Hepatocyte (in vitro differentiated cells): ENCODE results near the gene EPB41L4B. TPM values are rescaled to one million over a fixed set of nuclear protein-coding genes. Genes with fewer than 3 reads are reported as not detected.
A peak's percentile ranks its signal among the peaks of the same experiment; 100 is the strongest.

Experiments used
- DNase-seq: peaks from one replicate; pipeline ENCODE4 v3.0.0-alpha.2; 2016; ENCODE audit warnings: low spot score
- H2AFZ ChIP-seq: fragments of 200-600 bp; sonication (generic); 2 replicates; pipeline ENCODE4 v1.6.0; 2016; ENCODE audit warnings: antibody characterized with exemption, mild to moderate bottlenecking
- H3K27ac ChIP-seq: fragments of 200-600 bp; sonication (generic); 2 replicates; pipeline ENCODE4 v1.5.1; 2016; ENCODE audit warnings: mild to moderate bottlenecking
- H3K27me3 ChIP-seq: fragments of 200-600 bp; sonication (generic); 2 replicates; pipeline ENCODE4 v1.6.1; 2016
- H3K36me3 ChIP-seq: fragments of 200-600 bp; sonication (generic); replicated peaks from 2 replicates; pipeline ENCODE4 v1.5.1; 2016; ENCODE audit warnings: low read depth; ENCODE audit not compliant: insufficient read depth
- H3K4me1 ChIP-seq: fragments of 200-600 bp; sonication (generic); 2 replicates; pipeline ENCODE4 v1.5.1; 2016; ENCODE audit warnings: mild to moderate bottlenecking, moderate library complexity; ENCODE audit not compliant: insufficient read depth
- H3K4me2 ChIP-seq: fragments of 200-600 bp; sonication (generic); 2 replicates; pipeline ENCODE4 v1.6.0; 2016
- H3K4me3 ChIP-seq: fragments of 200-600 bp; sonication (generic); 2 replicates; pipeline ENCODE4 v1.5.1; 2016; ENCODE audit warnings: mild to moderate bottlenecking
- H3K79me2 ChIP-seq: fragments of 200-600 bp; sonication (generic); 2 replicates; pipeline ENCODE4 v1.6.0; 2017; ENCODE audit warnings: mild to moderate bottlenecking
- H3K9me2 ChIP-seq: fragments of 200-600 bp; sonication (generic); replicated peaks from 2 replicates; pipeline ENCODE4 v1.6.0; 2017; ENCODE audit warnings: mild to moderate bottlenecking; ENCODE audit not compliant: insufficient read depth
- H3K9me3 ChIP-seq: fragments of 200-600 bp; sonication (generic); 2 replicates; pipeline ENCODE4 v1.5.1; 2016; ENCODE audit warnings: low read depth, mild to moderate bottlenecking
- H4K20me1 ChIP-seq: fragments of 200-600 bp; sonication (generic); 2 replicates; pipeline ENCODE4 v1.6.0; 2016; ENCODE audit warnings: mild to moderate bottlenecking; ENCODE audit not compliant: insufficient read depth, poor library complexity, severe bottlenecking
- CTCF ChIP-seq: fragments of 200-600 bp; sonication (generic); IDR thresholded peaks from 2 replicates; pipeline ENCODE4 v1.5.1; 2016; ENCODE audit warnings: antibody characterized with exemption, mild to moderate bottlenecking; ENCODE audit not compliant: poor library complexity
- EZH2 ChIP-seq: fragments of 200-600 bp; sonication (generic); IDR thresholded peaks from 2 replicates; pipeline ENCODE4 v1.6.1; 2016; ENCODE audit warnings: antibody characterized with exemption, mild to moderate bottlenecking, borderline replicate concordance
- EZH2phosphoT487 ChIP-seq: fragments of 200-600 bp; sonication (generic); IDR thresholded peaks from one replicate; pipeline ENCODE4 v1.6.1; 2018; ENCODE audit warnings: antibody characterized with exemption, mild to moderate bottlenecking, low read depth, moderate library complexity; ENCODE audit not compliant: unreplicated experiment, severe bottlenecking
- WGBS: methylation state at CpG from one replicate; pipeline ENCODE4 v1.1.6; 2016; ENCODE audit warnings: low lambda C conversion rate; ENCODE audit errors: missing lambda C conversion rate; 5-methylcytosine and 5-hydroxymethylcytosine counted together
- polyA plus RNA-seq: library from polyadenylated mRNA; unstranded; fragments of >200 nt; fragmentation: Nextera tagmentation; extraction: Ambion mirVana; gene quantifications from 2 replicates; pipeline ENCODE4 v1.2.1, GENCODE V29; 2016
- total RNA-seq: library from RNA; depleted of rRNA; stranded (reverse); fragments of >200 nt; gene quantifications from 2 replicates; pipeline ENCODE4 v1.2.3, GENCODE V29; 2014

The EPB41L4B gene
- total and polyA plus RNA-seq, 2 experiments from 2014 or later: 11.1 to 20.6 TPM

DNA sequence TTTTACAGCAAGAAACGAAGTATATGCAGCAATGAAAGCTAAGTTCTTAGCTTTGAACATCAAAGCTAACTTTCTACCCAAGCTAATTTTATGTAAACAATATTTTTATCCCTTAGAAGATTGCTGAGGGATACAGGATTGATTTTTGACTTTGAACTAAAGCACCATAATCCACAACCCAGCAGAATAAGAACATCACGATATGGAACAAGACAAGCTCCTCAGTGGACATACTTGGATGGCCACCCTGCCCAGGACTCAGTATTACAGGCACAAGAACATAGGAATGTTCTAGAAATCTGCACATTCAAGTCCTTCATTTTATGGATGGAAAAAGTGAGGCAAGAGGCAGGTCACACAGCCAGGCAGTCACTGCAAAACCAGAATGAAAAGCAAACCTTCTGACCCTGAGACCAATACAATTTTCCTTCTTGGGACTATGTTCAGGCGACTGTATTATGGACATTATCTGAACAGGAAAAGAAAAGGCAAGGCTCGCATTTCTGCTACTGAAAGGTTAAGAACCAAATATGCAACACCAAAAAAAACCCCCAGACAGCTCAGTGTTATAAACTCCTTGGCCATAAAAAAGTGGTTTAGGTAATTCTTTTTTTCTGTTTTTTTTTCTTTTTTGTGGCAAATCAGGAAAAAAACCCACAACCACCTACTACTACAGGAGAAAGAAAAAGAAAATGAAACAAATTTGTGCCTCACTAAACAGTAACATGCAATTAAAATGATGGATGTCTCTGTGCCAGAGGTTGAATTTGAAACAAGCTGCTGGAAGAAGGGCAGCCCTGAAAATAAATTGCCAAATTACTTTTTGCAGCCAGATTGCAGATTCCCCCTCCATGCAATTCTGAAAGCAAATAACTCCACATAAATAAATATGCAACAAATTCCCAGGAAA is 25.4 kb downstream of the EPB41L4B start:
- DNase-seq: no peak
- Histone ChIP-seq H3K27ac (peak overlapping the region; percentile 14), H3K4me3 (no peak overlapping the region), H3K36me3 (no peaks in the 10 kb centered on the region), H4K20me1 (no peaks in the 10 kb centered on the region), H3K4me1 (peaks cover 9% of the 10 kb centered on the region), H2AFZ (no peak overlapping the region), H3K9me2 (no peaks in the 10 kb centered on the region), H3K79me2 (peaks cover 47% of the 10 kb centered on the region), H3K27me3 (no peaks in the 10 kb centered on the region), H3K4me2 (peak overlapping the region; percentile 12), H3K9me3 (no peaks in the 10 kb centered on the region)
- 62% methylated on average over 4 of the region's 4 CpGs for WGBS
- TF ChIP-seq CTCF: no peak
- no peak for TF ChIP-seq EZH2phosphoT487
- TF ChIP-seq EZH2: no peak

DNA sequence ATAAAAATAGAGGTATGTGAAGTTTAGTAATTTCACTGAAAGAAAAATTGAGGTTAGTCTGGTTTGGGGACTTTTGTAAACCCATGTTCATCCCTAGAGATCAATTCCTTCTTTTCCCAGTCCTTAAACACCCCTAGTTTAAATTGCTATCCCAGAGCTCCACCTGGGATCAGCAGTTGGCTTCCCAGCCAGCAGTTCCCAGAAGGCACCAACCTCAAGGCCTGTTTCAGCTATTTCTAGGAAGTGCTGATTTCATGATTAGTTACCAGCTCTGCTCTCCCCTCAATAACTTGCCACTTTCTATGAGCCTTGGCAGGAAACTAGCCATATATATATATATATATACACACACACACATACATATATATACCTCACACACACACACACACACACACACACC is 30.5 kb downstream of the EPB41L4B start:
- H4K20me1 ChIP-seq: no peaks in the 10 kb centered on the region
- no peak for TF ChIP-seq EZH2phosphoT487
- no peak for TF ChIP-seq CTCF
- no peak for TF ChIP-seq EZH2

GRCh38 chr9:109289931-109290330 is 30.9 kb downstream of the EPB41L4B start:
- no peak for TF ChIP-seq EZH2phosphoT487
- Histone ChIP-seq H3K4me1 (no peaks in the 10 kb centered on the region), H4K20me1 (no peaks in the 10 kb centered on the region), H2AFZ (no peak overlapping the region), H3K9me2 (no peaks in the 10 kb centered on the region), H3K36me3 (no peaks in the 10 kb centered on the region), H3K4me3 (no peak overlapping the region), H3K27me3 (no peaks in the 10 kb centered on the region), H3K9me3 (no peaks in the 10 kb centered on the region), H3K4me2 (no peak overlapping the region), H3K79me2 (peaks cover 21% of the 10 kb centered on the region), H3K27ac (no peak overlapping the region)
- no peak for DNase-seq
- 87% methylated on average over 8 of the region's 8 CpGs for WGBS

More for the DNA sequence above, 30.5 kb downstream of the EPB41L4B start:
- no peaks in the 10 kb centered on the region for H3K9me2 ChIP-seq
- no peak overlapping the region for H3K27ac ChIP-seq
- H3K4me2 ChIP-seq: no peak overlapping the region
- H3K9me3 ChIP-seq: no peaks in the 10 kb centered on the region
- peaks cover 3% of the 10 kb centered on the region for H3K4me1 ChIP-seq
- no peaks in the 10 kb centered on the region for H3K36me3 ChIP-seq
- no peak overlapping the region for H2AFZ ChIP-seq
- no peak overlapping the region for H3K4me3 ChIP-seq
- H3K27me3 ChIP-seq: no peaks in the 10 kb centered on the region
- H3K79me2 ChIP-seq: peaks cover 25% of the 10 kb centered on the region
- no peak for DNase-seq

GRCh38 chr9:109289186-109289585 is 31.7 kb downstream of the EPB41L4B start:
- peaks cover 22% of the 10 kb centered on the region for H3K79me2 ChIP-seq
- TF ChIP-seq CTCF (no peak), EZH2 (no peak), EZH2phosphoT487 (no peak)
- no peaks in the 10 kb centered on the region for H4K20me1 ChIP-seq
- H3K36me3 ChIP-seq: no peaks in the 10 kb centered on the region
- no peak overlapping the region for H3K4me2 ChIP-seq
- no peak overlapping the region for H3K4me3 ChIP-seq
- no peaks in the 10 kb centered on the region for H3K9me3 ChIP-seq
- no peaks in the 10 kb centered on the region for H3K9me2 ChIP-seq
- WGBS: 87% methylated on average over 5 of the region's 5 CpGs
- no peak for DNase-seq
- no peaks in the 10 kb centered on the region for H3K27me3 ChIP-seq
- H3K27ac ChIP-seq: no peak overlapping the region
- H2AFZ ChIP-seq: no peak overlapping the region
- no peaks in the 10 kb centered on the region for H3K4me1 ChIP-seq
